CD4-positive, CD25-positive, alpha-beta regulatory T cell (primary cell): ENCODE data around the gene HBZ. TPM values are rescaled to one million over a fixed set of nuclear protein-coding genes. Genes with fewer than 3 reads are reported as not detected.
"Not testable (repeated sequence)": the region's sequence is repeated elsewhere in the genome, so short reads cannot be mapped to it uniquely, and the experiment has no call there.

Source experiments
- ATAC-seq, 2 donors: fragments of 150-1000 bp; cut with Tn5 transposase; one replicate each; pipeline ENCODE4 v1.10.0; 2021; ENCODE audit warnings: low read depth in 2 of 2, moderate number of reproducible peaks in 2 of 2, moderate library complexity in 1 of 2
- DNase-seq, 3 donors: peaks; one replicate each; pipeline versions ENCODE4 v3.0.0 to v3.0.0-alpha.2; 2012 to 2022; ENCODE audit warnings: mixed read lengths in 1 of 3
- H3K27ac ChIP-seq: one replicate; pipeline ENCODE4 v1.7.0; 2013; ENCODE audit warnings: mild to moderate bottlenecking, low read length; ENCODE audit not compliant: insufficient read depth, poor library complexity, severe bottlenecking
- H3K27me3 ChIP-seq: one replicate; pipeline ENCODE4 v1.7.0; 2013; ENCODE audit warnings: low read length; ENCODE audit not compliant: control insufficient read depth, insufficient read depth
- H3K36me3 ChIP-seq: one replicate; pipeline ENCODE4 v1.7.0; 2013; ENCODE audit warnings: mild to moderate bottlenecking, low read length, moderate library complexity; ENCODE audit not compliant: control insufficient read depth, insufficient read depth
- H3K4me1 ChIP-seq: 2 replicates; pipeline ENCODE4 v1.7.0; 2013; ENCODE audit warnings: mild to moderate bottlenecking, low read length; ENCODE audit not compliant: insufficient read depth, control insufficient read depth, poor library complexity, severe bottlenecking
- H3K4me3 ChIP-seq: one replicate; pipeline ENCODE4 v1.7.0; 2013; ENCODE audit warnings: low read depth, mild to moderate bottlenecking, low read length, moderate library complexity
- H3K9me3 ChIP-seq, 2 experiments: 1 replicate in 1 of 2; 2 replicates in 1 of 2; pipeline ENCODE4 v1.7.0; 2013; ENCODE audit warnings: low read length in 2 of 2, mild to moderate bottlenecking in 1 of 2, moderate library complexity in 1 of 2; ENCODE audit not compliant: control insufficient read depth in 2 of 2
- H3K27ac Mint-ChIP-seq, 3 donors: one replicate each; pipeline ENCODE4 v1.8.0; 2020 to 2022; ENCODE audit warnings: mild to moderate bottlenecking in 3 of 3, mixed read lengths in 3 of 3, moderate library complexity in 2 of 3
- H3K27me3 Mint-ChIP-seq: one replicate; pipeline ENCODE4 v1.8.0; 2022; ENCODE audit warnings: mild to moderate bottlenecking, mixed read lengths
- H3K36me3 Mint-ChIP-seq: one replicate; pipeline ENCODE4 v1.8.0; 2020; ENCODE audit warnings: mixed read lengths
- H3K4me1 Mint-ChIP-seq, 4 donors: one replicate each; pipeline ENCODE4 v1.8.0; 2020 to 2022; ENCODE audit warnings: mixed read lengths in 4 of 4, mild to moderate bottlenecking in 1 of 4
- H3K4me3 Mint-ChIP-seq, 4 donors: one replicate each; pipeline ENCODE4 v1.8.0; 2020 to 2022; ENCODE audit warnings: mild to moderate bottlenecking in 4 of 4, mixed read lengths in 4 of 4, moderate library complexity in 3 of 4
- H3K9me3 Mint-ChIP-seq, 7 donors: one replicate each; pipeline ENCODE4 v1.8.0; 2020 to 2022; ENCODE audit warnings: mixed read lengths in 7 of 7, mild to moderate bottlenecking in 3 of 7, moderate library complexity in 2 of 7
- polyA plus RNA-seq, 4 donors: library from polyadenylated mRNA; unstranded; fragments of 300-500 nt; fragmentation: Illumina TruSeq; gene quantifications; one replicate each; pipeline ENCODE4 v1.2.3, GENCODE V29; 2021
- total RNA-seq: library from RNA; stranded (reverse); gene quantifications from one replicate; pipeline ENCODE4 v1.2.3, GENCODE V29; 2022

The HBZ gene
- total and polyA plus RNA-seq, 5 donors from 2014 or later = not detected

- Histone ChIP-seq H3K27me3 (peaks cover 4% of the 10 kb centered on the region), H3K4me3 (no peak overlapping the region), H3K4me1 (peaks cover 14% of the 10 kb centered on the region), H3K36me3 (no peaks in the 10 kb centered on the region), H3K27ac (no peak overlapping the region), H3K9me3 (no peaks in the 10 kb centered on the region)
- peaks cover 0 to 6% (median 0%) of the 10 kb centered on the region in 4 donors for H3K4me1 Mint-ChIP-seq
- no peak overlapping the region for H3K27ac Mint-ChIP-seq
- ATAC-seq = no peak
- peaks cover 4% of the 10 kb centered on the region for H3K36me3 Mint-ChIP-seq
- no peak overlapping the region for H3K4me3 Mint-ChIP-seq
- no peak for DNase-seq
- peaks cover 46% of the 10 kb centered on the region for H3K27me3 Mint-ChIP-seq
- H3K9me3 Mint-ChIP-seq = no peaks in the 10 kb centered on the region
Observed at GRCh38 chr16:162271-162991, 10.0 kb downstream of the HBZ start.

DNA sequence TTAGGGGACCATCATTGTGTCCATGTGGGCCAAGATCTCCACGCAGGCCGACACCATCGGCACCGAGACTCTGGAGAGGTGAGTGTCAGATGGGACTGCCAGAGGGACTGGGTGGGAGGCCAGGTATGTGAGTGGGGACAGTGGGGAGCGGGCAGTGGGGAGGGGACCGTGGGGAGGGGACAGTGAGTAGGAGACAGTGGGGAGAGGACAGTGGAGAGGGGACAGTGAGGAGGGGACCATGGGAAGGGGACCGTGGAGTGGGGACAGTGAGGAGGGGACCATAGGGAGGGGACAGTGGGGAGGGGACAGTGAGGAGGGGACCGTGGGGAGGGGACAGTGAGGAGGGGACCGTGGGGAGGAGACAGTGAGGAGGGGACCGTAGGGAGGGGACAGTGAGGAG lies 10.7 kb downstream of the HBZ start:
- H3K4me1 Mint-ChIP-seq, H3K27me3 ChIP-seq, H3K4me3 Mint-ChIP-seq, H3K9me3 Mint-ChIP-seq, H3K4me3 ChIP-seq, H3K36me3 ChIP-seq, H3K9me3 ChIP-seq, H3K27ac ChIP-seq, DNase-seq, H3K36me3 Mint-ChIP-seq, ATAC-seq, H3K27ac Mint-ChIP-seq: not testable (repeated sequence)
- peaks cover 50% of the 10 kb centered on the region for H3K27me3 Mint-ChIP-seq
- peaks cover 14% of the 10 kb centered on the region for H3K4me1 ChIP-seq

- H3K27me3 Mint-ChIP-seq = peaks cover 52% of the 10 kb centered on the region
- H3K36me3 ChIP-seq, H3K4me1 Mint-ChIP-seq, H3K27me3 ChIP-seq, H3K27ac Mint-ChIP-seq, H3K4me3 Mint-ChIP-seq, ATAC-seq, DNase-seq, H3K9me3 Mint-ChIP-seq, H3K36me3 Mint-ChIP-seq, H3K9me3 ChIP-seq, H3K27ac ChIP-seq, H3K4me3 ChIP-seq: not testable (repeated sequence)
- H3K4me1 ChIP-seq = peaks cover 14% of the 10 kb centered on the region
Observed at GRCh38 chr16:163696-164095, 11.3 kb downstream of the HBZ start.

- H3K36me3 ChIP-seq, H3K27ac ChIP-seq, H3K4me1 Mint-ChIP-seq, H3K4me3 ChIP-seq, H3K9me3 ChIP-seq, DNase-seq, H3K9me3 Mint-ChIP-seq, H3K36me3 Mint-ChIP-seq, H3K4me3 Mint-ChIP-seq, H3K27me3 ChIP-seq, H3K27ac Mint-ChIP-seq: not testable (repeated sequence)
- H3K4me1 ChIP-seq = peaks cover 14% of the 10 kb centered on the region
- ATAC-seq = peak in 1 of 2 donors; percentile 38
- peaks cover 52% of the 10 kb centered on the region for H3K27me3 Mint-ChIP-seq
Observed at GRCh38 chr16:164134-164823, 11.8 kb downstream of the HBZ start.

- Mint-ChIP-seq H3K9me3 (no peaks in the 10 kb centered on the region), H3K4me1 (peaks cover 0 to 6% (median 0%) of the 10 kb centered on the region in 4 donors), H3K36me3 (no peaks in the 10 kb centered on the region), H3K4me3 (peak overlapping the region in 2 of 4 donors; percentile 22 to 54), H3K27me3 (peaks cover 57% of the 10 kb centered on the region), H3K27ac (no peak overlapping the region)
- H3K36me3 ChIP-seq = no peaks in the 10 kb centered on the region
- H3K4me1 ChIP-seq = peaks cover 14% of the 10 kb centered on the region
- no peak for DNase-seq
- H3K4me3 ChIP-seq = no peak overlapping the region
- H3K27ac ChIP-seq = no peak overlapping the region
- no peak for ATAC-seq
- H3K27me3 ChIP-seq = peaks cover 4% of the 10 kb centered on the region
- no peaks in the 10 kb centered on the region for H3K9me3 ChIP-seq
Observed at GRCh38 chr16:164827-165538, 12.5 kb downstream of the HBZ start.

GRCh38 chr16:165539-166374 lies 13.3 kb downstream of the HBZ start, which contains the start of gene HBM:
HBM (plus strand) TSS chr16:165978; CDS start chr16:165998, 20 bp downstream.
- Histone ChIP-seq H3K4me1 (peaks cover 14% of the 10 kb centered on the region), H3K9me3 (no peaks in the 10 kb centered on the region), H3K27me3 (peaks cover 5% of the 10 kb centered on the region), H3K27ac (no peak within 1 kb of the TSS), H3K36me3 (no peaks in the 10 kb centered on the region), H3K4me3 (no peak within 1 kb of the TSS)
- Mint-ChIP-seq H3K4me3 (peak within 1 kb of the TSS in 3 of 4 donors; percentile 22 to 77 (median 51)), H3K27me3 (peaks cover 64% of the 10 kb centered on the region), H3K27ac (no peak within 1 kb of the TSS), H3K4me1 (peaks cover 0 to 9% (median 0%) of the 10 kb centered on the region in 4 donors), H3K36me3 (no peaks in the 10 kb centered on the region), H3K9me3 (no peaks in the 10 kb centered on the region)
- ATAC-seq (no peak), DNase-seq (no peak)

- Mint-ChIP-seq H3K27me3 (peaks cover 66% of the 10 kb centered on the region), H3K4me1 (peaks cover 0 to 9% (median 0%) of the 10 kb centered on the region in 4 donors), H3K27ac (no peak overlapping the region), H3K4me3 (peak overlapping the region in 1 of 4 donors; percentile 41), H3K9me3 (no peaks in the 10 kb centered on the region), H3K36me3 (no peaks in the 10 kb centered on the region)
- Histone ChIP-seq H3K9me3 (no peaks in the 10 kb centered on the region), H3K36me3 (no peaks in the 10 kb centered on the region), H3K4me1 (peaks cover 14% of the 10 kb centered on the region), H3K4me3 (no peak overlapping the region), H3K27ac (no peak overlapping the region), H3K27me3 (peaks cover 7% of the 10 kb centered on the region)
- ATAC-seq (no peak), DNase-seq (peak in 1 of 3 donors; percentile 16)
Observed at GRCh38 chr16:166375-167121, 14.1 kb downstream of the HBZ start.
